NCI-H128 (cell line): ENCODE data around the gene MAPKBP1.

Source experiments
- DNase-seq: peaks from one replicate; lab custom pipeline; 2025; ENCODE audit not compliant: unreplicated experiment; lab: John Stamatoyannopoulos, UW

Gene MAPKBP1

GRCh38 chr15:41783296-41783695 lies 9.0 kb downstream of the MAPKBP1 start:
- no peak for DNase-seq

- no peak for DNase-seq
These were observed 14.0 kb downstream of the MAPKBP1 start for GRCh38 chr15:41788262-41788661.

- DNase-seq: no peak
These were observed 15.0 kb downstream of the MAPKBP1 start for GRCh38 chr15:41789236-41789635.

- no peak for DNase-seq
These were observed 15.4 kb downstream of the MAPKBP1 start for GRCh38 chr15:41789662-41790061.

GRCh38 chr15:41790169-41790568 lies 15.9 kb downstream of the MAPKBP1 start:
- DNase-seq: no peak

GRCh38 chr15:41790756-41791546 lies 16.7 kb downstream of the MAPKBP1 start:
- no peak for DNase-seq

GRCh38 chr15:41791547-41791937 lies 17.3 kb downstream of the MAPKBP1 start:
- no peak for DNase-seq

- peak; percentile 57 for DNase-seq
These were observed 17.8 kb downstream of the MAPKBP1 start for GRCh38 chr15:41792000-41792637.

- no peak for DNase-seq
These were observed 19.8 kb downstream of the MAPKBP1 start for GRCh38 chr15:41794081-41794480.

- no peak for DNase-seq
These were observed 21.9 kb downstream of the MAPKBP1 start for GRCh38 chr15:41795996-41796856.

- DNase-seq: no peak
These were observed 23.1 kb downstream of the MAPKBP1 start for GRCh38 chr15:41797201-41797944.

- no peak for DNase-seq
These were observed 24.6 kb downstream of the MAPKBP1 start for GRCh38 chr15:41798607-41799487.

GRCh38 chr15:41799488-41799805 lies 25.2 kb downstream of the MAPKBP1 start:
- DNase-seq: no peak

GRCh38 chr15:41801185-41801584 lies 26.9 kb downstream of the MAPKBP1 start:
- no peak for DNase-seq

GRCh38 chr15:41801850-41802455 lies 27.7 kb downstream of the MAPKBP1 start:
- no peak for DNase-seq

GRCh38 chr15:41804361-41804760 lies 30.1 kb downstream of the MAPKBP1 start:
- DNase-seq: no peak

- no peak for DNase-seq
These were observed 30.8 kb downstream of the MAPKBP1 start for GRCh38 chr15:41804916-41805666.

GRCh38 chr15:41805711-41806110 lies 31.4 kb downstream of the MAPKBP1 start:
- DNase-seq: no peak
